GM10847 (cell line): ENCODE results near the gene MTAP.

Experiments
- POLR2A ChIP-seq: IDR thresholded peaks from 2 replicates; pipeline ENCODE4 v1.6.1; 2011; ENCODE audit not compliant: insufficient read length; ENCODE audit errors: extremely low read depth

MTAP gene

GRCh38 chr9:21966140-21966851 lies 163.9 kb downstream of the MTAP start:
- no peak for TF ChIP-seq POLR2A

GRCh38 chr9:21967169-21967568 lies 164.7 kb downstream of the MTAP start:
- TF ChIP-seq POLR2A = no peak

DNA sequence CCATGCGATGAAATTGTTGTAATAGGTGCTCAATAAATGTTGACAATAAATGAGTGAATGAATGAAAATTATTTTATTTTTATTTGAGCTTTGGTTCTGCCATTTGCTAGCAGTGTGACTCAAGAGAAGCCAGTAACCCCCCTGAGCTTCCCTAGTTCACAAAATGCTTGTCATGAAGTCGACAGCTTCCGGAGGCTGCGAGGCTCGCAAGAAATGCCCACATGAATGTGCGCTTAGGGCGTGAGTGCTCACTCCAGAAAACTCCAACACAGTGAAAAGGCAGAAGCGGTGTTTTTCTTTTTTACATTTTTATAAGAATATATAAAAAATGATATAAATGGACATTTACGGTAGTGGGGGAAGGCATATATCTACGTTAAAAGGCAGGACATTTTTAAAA lies 165.3 kb downstream of the MTAP start:
- TF ChIP-seq POLR2A = no peak

DNA sequence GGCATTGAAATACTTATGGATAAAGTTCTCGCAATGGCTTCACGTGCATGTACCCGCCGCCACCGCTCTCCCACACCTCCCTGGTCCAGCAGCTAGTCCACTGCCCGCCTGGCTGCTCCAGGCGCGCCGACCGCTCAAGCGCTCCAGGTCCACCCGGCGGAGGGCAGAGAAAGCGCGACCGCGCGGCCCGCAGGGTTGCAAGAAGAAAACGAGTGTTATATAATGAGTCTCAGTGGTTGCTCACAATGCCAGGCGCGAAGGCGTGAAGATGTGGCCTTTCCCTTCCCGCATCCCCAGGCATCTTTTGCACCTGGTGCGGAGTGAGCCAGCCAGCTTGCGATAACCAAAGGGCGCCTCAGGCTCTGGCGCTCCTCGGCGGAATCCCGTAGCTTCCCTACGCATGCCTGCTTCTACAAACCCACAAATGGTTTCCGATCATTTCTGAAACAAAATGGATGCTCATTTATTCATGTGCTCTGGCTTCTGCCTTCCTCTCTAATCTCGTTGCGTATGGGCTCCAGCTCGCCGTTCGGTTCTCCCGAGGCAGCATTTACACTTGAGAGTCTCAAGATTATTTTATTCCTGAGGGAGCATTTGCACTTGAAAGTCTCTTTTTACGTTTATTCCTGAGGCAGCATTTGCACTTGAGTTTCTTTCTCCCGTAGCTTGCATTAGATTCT lies 166.0 kb downstream of the MTAP start:
- TF ChIP-seq POLR2A = no peak

DNA sequence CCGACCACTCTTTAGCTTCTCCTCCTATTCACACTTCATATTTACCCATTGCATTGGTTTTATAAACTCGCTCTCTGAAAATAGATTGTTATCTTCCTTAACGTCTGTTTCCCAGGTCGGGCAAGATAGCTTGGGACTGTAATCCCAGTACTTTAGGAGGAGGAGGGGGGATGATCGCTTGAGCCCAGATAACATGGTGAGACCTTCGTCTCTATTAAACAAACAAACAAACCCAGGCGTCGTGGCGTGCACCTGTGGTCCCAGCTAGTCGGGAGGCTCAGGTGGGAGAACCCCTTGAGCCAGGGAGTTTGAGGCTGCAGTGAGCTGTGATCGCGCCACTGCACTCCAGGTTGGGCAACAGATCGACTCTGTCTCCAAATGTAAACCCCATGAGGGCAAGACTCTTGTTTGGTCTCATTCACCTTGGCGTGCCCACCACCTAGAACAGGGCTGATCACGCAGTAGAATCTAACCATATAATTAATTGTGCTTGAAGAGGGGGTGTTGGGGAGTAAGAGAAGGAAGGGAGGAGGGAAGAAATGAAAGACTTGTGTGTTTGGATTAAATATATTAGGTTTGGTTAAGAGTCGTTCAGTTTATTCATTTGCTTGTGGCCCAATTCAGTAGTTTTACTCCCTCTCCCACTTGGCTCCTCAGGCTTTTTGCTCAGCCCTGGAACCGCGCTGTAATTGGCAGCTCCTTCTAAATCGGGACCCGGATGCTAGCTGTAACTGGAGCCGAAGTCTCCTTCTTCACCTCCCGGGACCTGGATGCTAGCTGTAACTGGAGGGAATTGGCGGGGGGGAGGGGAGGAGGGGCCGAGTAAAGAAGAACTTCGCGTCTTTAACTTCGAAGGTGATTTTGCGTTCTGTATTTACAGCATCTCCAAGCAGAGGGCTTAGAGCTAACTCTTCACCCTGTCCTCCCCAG lies 166.8 kb downstream of the MTAP start:
- TF ChIP-seq POLR2A = no peak

- no peak for TF ChIP-seq POLR2A
Measured at GRCh38 chr9:21969951-21970799, 167.7 kb downstream of the MTAP start.

DNA sequence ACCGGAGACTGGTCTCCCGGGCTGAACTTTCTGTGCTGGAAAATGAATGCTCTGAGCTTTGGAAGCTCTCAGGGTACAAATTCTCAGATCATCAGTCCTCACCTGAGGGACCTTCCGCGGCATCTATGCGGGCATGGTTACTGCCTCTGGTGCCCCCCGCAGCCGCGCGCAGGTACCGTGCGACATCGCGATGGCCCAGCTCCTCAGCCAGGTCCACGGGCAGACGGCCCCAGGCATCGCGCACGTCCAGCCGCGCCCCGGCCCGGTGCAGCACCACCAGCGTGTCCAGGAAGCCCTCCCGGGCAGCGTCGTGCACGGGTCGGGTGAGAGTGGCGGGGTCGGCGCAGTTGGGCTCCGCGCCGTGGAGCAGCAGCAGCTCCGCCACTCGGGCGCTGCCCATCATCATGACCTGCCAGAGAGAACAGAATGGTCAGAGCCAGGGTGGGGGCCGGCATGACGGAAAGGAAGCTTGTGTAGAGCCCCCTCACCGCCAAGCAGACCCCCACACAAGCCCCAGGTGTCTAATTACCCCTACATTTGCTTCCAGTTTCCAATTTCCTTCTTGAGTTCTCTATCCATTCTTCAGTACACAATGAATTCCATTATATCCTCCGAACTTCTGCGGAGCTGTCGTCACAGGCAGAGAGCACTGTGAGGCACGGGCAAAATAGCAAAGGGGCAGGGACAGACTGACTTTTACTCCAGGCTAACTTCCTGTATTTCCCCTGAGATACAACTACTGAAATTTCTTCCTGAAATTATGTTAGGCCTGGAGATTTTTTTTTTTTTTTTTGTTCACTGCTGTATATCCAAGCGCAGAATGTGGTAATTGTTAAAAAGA lies 168.6 kb downstream of the MTAP start:
- TF ChIP-seq POLR2A = no peak

DNA sequence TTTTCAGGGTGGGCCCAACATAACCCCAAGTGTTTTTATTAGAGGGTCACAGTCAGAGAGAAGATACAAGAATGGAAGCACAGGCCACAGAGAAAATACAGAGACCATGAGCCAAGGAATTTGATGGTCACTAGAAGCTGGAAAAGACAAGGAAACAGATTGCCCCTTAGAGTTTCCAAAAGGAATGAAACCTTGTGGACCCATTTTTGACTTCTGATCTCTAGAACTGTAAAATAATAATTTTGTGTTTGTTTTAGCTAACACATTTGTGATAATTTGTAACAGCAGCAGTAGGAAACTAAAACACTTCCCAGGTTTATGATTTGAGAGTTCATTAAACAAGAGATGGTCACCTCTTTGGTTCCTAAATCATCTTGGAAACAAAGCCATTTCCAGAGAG lies 169.9 kb downstream of the MTAP start:
- TF ChIP-seq POLR2A = no peak

DNA sequence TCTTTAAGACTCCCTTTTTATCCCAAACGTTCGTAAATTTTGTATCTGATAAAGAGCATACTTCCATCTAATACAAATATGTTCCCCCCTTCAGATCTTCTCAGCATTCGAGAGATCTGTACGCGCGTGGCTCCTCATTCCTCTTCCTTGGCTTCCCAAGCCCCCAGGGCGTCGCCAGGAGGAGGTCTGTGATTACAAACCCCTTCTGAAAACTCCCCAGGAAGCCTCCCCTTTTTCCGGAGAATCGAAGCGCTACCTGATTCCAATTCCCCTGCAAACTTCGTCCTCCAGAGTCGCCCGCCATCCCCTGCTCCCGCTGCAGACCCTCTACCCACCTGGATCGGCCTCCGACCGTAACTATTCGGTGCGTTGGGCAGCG lies 171.9 kb downstream of the MTAP start:
- no peak for TF ChIP-seq POLR2A

GRCh38 chr9:21974722-21975409 lies 172.4 kb downstream of the MTAP start:
- no peak for TF ChIP-seq POLR2A

DNA sequence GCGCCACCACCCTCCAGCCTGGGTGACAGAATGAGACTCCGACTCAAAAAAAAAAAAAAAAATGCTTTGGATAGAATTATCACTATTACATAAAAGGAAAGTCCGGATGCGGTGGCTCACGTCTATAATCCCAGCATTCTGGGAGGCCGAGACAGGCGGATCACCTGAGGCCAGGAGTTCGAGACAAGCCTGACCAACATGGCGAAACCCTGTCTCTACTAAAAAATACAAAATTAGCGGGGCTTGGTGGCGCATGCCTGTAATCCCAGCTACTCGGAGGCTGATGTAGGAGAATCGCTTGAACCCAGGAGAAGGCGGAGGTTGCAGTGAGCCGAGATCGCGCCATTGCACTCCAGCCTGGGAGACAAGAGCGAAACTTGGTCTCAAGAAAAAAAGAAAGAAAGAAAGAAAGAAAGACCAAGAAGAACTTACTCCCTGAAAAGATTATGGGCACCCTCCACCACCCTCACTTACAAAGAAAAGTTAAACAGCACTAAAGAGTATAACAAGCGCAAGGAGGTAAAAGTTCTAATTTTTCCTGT lies 174.0 kb downstream of the MTAP start:
- TF ChIP-seq POLR2A = no peak

DNA sequence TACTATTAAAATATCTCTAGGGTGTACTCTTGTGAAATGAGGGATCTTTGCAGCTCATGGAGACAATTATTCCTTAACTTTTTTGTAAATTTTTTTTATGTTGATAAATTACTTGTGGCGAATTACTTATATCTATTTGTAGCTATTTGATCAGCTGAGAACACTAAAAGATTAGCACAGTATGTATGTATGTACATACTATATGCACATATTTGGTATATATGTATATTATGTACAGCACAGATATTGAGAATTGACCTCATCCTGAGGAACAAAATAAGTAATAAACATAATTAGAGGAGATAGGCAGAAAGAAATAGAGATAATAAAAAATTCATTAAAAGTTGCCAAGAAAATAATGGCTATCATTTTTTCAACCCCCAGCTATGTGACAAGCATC lies 180.0 kb downstream of the MTAP start:
- no peak for TF ChIP-seq POLR2A

DNA sequence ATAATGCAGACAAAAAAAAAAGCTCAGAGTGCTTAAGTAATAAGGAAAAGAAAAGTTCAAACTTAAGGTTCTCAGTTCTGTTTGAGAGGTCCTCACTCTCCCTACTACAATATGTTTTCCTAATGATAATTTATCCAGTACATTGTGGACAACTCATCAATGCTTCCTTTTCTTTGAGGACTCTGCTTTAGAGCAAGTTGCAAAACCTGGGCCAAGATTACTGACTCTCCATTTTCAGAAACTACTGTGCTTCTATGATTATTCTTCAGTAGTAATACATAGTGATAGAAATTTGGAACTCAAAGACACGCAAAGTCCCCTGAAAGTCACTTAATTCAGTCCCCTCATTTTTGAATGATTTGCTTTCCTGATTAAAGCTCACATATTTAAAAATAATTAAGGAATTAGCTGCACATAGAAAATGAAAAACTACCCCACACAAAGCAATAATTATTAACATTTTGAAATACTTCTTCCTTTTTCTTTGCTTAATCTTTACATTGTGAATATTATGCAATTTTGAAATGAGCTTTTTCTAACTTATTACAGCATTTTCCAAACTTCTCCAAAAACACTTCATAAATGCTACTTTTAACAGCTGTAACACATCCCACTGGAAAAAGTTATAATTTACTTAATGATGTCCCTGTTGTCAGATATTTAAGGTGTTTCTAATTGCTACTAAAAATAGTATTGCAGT lies 180.6 kb downstream of the MTAP start:
- no peak for TF ChIP-seq POLR2A
